NCI-H446 treated with DMSO at 0.1 percent for 48 hours (cell line): Measurements from ENCODE around the gene ANKRD33B.
A peak's percentile ranks its signal among the peaks of the same experiment; 100 is the strongest.

Experiments used
- DNase-seq: peaks from one replicate; lab custom pipeline; 2025; lab: John Stamatoyannopoulos, UW

Gene ANKRD33B

GRCh38 chr5:10699987-10700386, 136.1 kb downstream of the ANKRD33B start:
- DNase-seq: no peak

GRCh38 chr5:10700516-10700915, 136.6 kb downstream of the ANKRD33B start:
- DNase-seq: no peak

- DNase-seq: no peak
Observed at GRCh38 chr5:10701567-10702039, 137.7 kb downstream of the ANKRD33B start.

- no peak for DNase-seq
Observed at GRCh38 chr5:10702040-10702629, 138.3 kb downstream of the ANKRD33B start.

- DNase-seq: no peak
Observed at GRCh38 chr5:10702911-10703491, 139.1 kb downstream of the ANKRD33B start.

GRCh38 chr5:10703676-10704075, 139.8 kb downstream of the ANKRD33B start:
- DNase-seq: peak; percentile 54

- DNase-seq: no peak
Observed at GRCh38 chr5:10704949-10705621, 141.2 kb downstream of the ANKRD33B start.

GRCh38 chr5:10705747-10706146, 141.9 kb downstream of the ANKRD33B start:
- no peak for DNase-seq

- DNase-seq: no peak
Observed at GRCh38 chr5:10706326-10706725, 142.5 kb downstream of the ANKRD33B start.
